Nucleus accumbens (tissue), 56 donors: ENCODE data around the gene AIF1.

Experiments
- DNase-seq, 56 donors: peaks; one replicate each; lab custom pipeline; 2025; lab: John Stamatoyannopoulos, UW

AIF1 gene

GRCh38 chr6:31661262-31662123, 46.5 kb downstream of the AIF1 start:
- no peak for DNase-seq

DNA sequence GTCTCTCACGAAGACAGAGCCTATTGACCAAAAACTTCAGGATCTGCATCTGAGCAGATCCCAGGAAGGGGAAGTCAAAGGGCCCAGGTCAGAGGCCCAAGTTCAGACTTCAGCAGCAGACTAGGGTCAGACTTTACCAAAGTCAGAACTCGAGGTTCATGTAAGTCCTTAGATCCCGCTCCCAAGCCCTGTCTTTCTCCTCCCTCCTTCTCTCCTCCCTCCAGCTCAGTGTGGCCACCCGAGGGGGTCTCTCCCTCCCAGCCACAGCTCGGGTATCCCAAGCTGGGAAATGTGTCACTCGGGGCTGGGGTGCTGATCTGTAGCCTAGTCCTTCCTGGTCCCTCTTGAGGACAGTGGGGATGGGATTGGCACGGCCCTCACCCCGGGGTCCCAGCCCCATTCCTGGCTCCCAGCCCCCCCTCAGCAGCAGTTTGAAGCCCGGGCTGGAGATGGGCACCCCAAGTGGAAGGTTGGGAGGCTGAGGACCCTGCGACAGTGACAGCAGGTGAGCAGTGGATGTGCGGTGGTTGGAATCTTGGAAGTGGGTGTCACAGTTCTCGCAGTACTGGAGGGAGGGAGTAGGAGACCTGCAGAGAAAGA, 47.2 kb downstream of the AIF1 start:
- no peak for DNase-seq

- no peak for DNase-seq
Observed at GRCh38 chr6:31663126-31663960, 48.3 kb downstream of the AIF1 start.

DNA sequence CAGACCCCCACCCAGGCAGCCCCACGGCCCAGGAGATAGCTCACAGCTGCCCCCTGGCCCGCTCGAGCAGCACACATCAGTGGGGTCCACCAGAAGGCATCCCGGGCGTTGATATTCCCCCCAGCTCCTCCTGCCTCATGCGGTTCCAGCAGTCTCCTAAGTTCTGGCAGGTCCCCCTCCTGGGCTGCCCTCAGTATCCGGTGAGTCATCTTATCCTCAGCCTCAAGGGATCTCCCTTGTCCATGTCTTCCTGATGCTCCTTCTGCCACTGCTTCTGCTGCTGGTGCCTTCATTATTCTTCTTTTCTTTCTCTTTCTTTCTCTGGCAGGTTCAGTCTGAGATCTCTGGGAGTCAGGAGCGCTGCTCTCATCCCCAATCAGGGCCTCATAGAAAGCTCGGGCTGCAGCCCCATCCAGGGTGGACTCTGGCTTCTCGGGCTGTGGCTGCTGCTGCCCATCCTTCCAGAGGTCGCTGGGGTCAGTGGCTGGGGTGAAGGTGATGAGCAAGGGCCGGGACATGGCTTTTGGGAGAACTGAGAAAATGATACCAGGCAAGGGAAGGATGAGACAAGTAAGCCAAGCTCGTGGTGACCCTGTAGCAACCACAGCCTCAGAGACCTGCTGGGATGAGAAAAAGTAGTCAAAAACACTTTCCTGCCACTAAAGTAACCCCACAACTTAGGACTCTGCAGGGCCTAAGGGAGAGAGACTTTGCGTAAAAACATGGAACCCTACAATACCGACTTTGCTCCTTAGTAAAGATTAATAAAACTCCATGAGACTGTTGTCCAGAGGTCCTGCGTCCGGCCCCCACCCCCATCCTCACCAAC, 49.1 kb downstream of the AIF1 start:
- DNase-seq, result peak in 1 of 56 donors; percentile 14

GRCh38 chr6:31664790-31665500, 49.9 kb downstream of the AIF1 start, which contains the start of gene GPANK1:
GPANK1 (minus strand) TSS chr6:31664997; CDS start chr6:31664478, 519 bp downstream.
- DNase-seq, result peak in 55 of 56 donors; percentile 28 to 96 (median 83)

- peak; percentile 88 to 100 (median 98) for DNase-seq
Observed at GRCh38 chr6:31665501-31666336, 50.7 kb downstream of the AIF1 start, which contains the start of gene CSNK2B. CSNK2B (plus strand) TSS chr6:31666080; CDS start chr6:31666832, 752 bp downstream.

GRCh38 chr6:31666337-31666965, 51.4 kb downstream of the AIF1 start:
- no peak for DNase-seq
